Pancreas (tissue), 10 donors: ENCODE measurements around the gene CUX1. TPM values are rescaled to one million over a fixed set of nuclear protein-coding genes. Genes with fewer than 3 reads are reported as not detected.

Experiments
- ATAC-seq, 4 donors: fragments of 200-7000 bp; cut with Tn5 transposase; one replicate each; pipeline versions ENCODE4 v1.8.0 to v1.9.1; 2020; ENCODE audit warnings: mild to moderate bottlenecking in 4 of 4, moderate library complexity in 4 of 4
- DNase-seq, 6 donors: peaks; one replicate each; pipeline ENCODE4 v3.0.0-alpha.2; 2020
- FAIRE-seq: peaks from 2 replicates; lab custom pipeline; 2012; peaks lifted over from hg19 to GRCh38; lab: Jason Lieb, UNC
- H3K27ac ChIP-seq, 4 donors: fragments of 200-600 bp; sonication (generic); 1 replicate in 3 of 4; 2 replicates in 1 of 4; pipeline versions ENCODE4 v1.5.0 to v1.8.0; 2020
- H3K27me3 ChIP-seq, 4 donors: fragments of 200-600 bp; one replicate each; pipeline ENCODE4 v1.8.0; 2021
- H3K36me3 ChIP-seq, 3 donors: fragments of 200-600 bp; sonication (generic) in 1 of 3; one replicate each; pipeline versions ENCODE4 v1.5.0 to v1.8.0; 2020 to 2021
- H3K4me1 ChIP-seq, 3 donors: fragments of 200-600 bp; one replicate each; pipeline ENCODE4 v1.8.0; 2021
- H3K4me3 ChIP-seq, 4 donors: fragments of 200-600 bp; sonication (generic) in 2 of 4; one replicate each; pipeline versions ENCODE4 v1.5.0 to v1.8.0; 2020 to 2021
- H3K9me3 ChIP-seq, 4 donors: fragments of 200-600 bp; one replicate each; pipeline ENCODE4 v1.8.0; 2021
- CTCF ChIP-seq, 4 donors: fragments of 200-600 bp; sonication (generic) in 3 of 4; IDR thresholded peaks; one replicate each; pipeline versions ENCODE4 v1.5.0 to v1.8.0; 2021; ENCODE audit warnings: antibody characterized with exemption in 4 of 4
- WGBS, 2 donors: extraction: QIAGEN DNeasy Blood & Tissue Kit; methylation state at CpG; one replicate each; pipeline ENCODE4 v1.1.7; 2013; 5-methylcytosine and 5-hydroxymethylcytosine counted together
- intact Hi-C, 3 donors: fragments of 100-400 bp; cut with DNase I; formaldehyde crosslinking; loops; one replicate each; pipeline versions ENCODE4 v1.11.1 to v1.14.2; 2022
- polyA plus RNA-seq, 2 donors: library from polyadenylated mRNA; stranded (reverse); fragments of 200-250 nt; gene quantifications; one replicate each; pipeline ENCODE4 v1.2.3, GENCODE V29; 2013
- total RNA-seq, 6 donors: library from RNA; stranded (reverse); fragmentation: NEBNext Ultra II Directional in 4 of 6; extraction: Animal tissue kit (Norgen Biotek cat#: 25700) in 4 of 6; gene quantifications; one replicate each; pipeline versions ENCODE4 v1.2.1 to v1.2.4, GENCODE V29; 2021 to 2023
- donor health status: healthy with polysubstance abuse.
- donor health status: DM: no; HTN: no; CAD: no; lungs with moderate emphysema.
- donor health status: DM: no; HTN: no; CAD: no.
- donor health status: control.
- donor health status: control.
- donor health status: Bipolar disorder and iron deficiency.
- donor health status: DM: yes; HTN: yes; CAD: no.
- donor health status: DM: no; HTN: no; CAD: no.
- donor health status: DM: no; HTN: no; CAD: no.
- donor health status: DM: yes; HTN: yes; CAD: no.

The CUX1 gene
- total and polyA plus RNA-seq, 8 donors, result 18.9 to 61.2 (median 45.1) TPM

DNA sequence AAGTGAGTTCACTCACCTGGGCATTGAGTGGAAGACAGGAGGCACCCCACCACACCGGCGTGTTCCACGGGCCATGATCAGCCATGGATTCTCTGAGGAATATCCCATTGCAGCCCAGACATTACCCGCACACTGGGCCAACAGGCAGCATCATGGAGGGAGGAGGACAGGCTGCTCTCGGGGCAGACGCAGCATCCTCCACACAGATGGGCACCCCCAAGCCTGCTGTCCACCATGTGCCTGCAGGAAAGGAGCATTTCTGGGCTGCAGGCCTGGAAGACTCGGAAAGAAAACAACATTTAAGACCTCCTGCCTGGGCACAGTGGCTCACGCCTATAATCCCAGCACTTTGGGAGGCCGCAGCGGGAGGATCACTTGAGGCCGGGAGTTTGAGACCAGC lies 398.3 kb downstream of the CUX1 start:
- no peak overlapping the region for H3K27ac ChIP-seq
- H3K4me3 ChIP-seq, result no peak overlapping the region
- no peaks in the 10 kb centered on the region for H3K4me1 ChIP-seq
- H3K27me3 ChIP-seq, result no peaks in the 10 kb centered on the region
- DNase-seq (no peak), FAIRE-seq (no peak), ATAC-seq (no peak)
- intact Hi-C loops, result no loop called here
- no peak for TF ChIP-seq CTCF (IDR thresholded peaks at IDR 0.05)
- H3K9me3 ChIP-seq, result no peaks in the 10 kb centered on the region
- WGBS, 2 donors, result 91 to 96% methylated on average over 11 of the region's 11 CpGs
- H3K36me3 ChIP-seq, result no peaks in the 10 kb centered on the region

DNA sequence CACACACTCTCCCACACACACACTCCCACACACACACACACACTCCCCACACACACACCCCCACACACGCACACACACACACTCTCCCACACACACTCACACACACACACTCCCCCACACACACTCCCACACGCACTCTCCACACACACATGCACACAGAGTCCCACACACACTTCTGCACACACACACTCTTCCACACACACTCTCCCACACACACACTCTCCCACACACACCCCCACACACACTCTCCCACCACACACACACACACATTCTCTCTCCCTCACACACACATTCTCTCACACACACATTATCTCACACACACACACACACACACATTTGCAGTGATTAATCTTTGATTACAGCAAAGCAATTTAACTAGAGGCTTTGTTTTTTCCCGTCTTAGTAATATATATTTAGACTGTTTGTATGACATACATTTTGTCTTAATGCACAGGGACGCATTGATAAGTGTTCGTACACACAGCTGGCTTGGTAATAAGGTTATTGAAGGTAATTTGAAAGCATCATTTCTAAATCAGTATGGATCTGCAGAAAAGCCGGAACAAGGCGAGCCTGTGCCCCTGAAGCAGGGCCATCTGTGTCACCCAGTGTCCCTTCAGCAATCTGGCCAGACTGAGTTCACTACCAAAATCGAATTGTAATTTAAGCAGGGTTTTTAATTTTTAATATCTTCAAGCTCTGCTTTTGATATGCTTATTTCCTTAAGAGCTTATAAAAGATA lies 399.3 kb downstream of the CUX1 start:
- Histone ChIP-seq H3K27ac (no peak overlapping the region), H3K9me3 (no peaks in the 10 kb centered on the region), H3K27me3 (no peaks in the 10 kb centered on the region), H3K4me1 (no peaks in the 10 kb centered on the region), H3K36me3 (no peaks in the 10 kb centered on the region), H3K4me3 (no peak overlapping the region)
- WGBS, 2 donors, result 87 to 91% methylated on average over 8 of the region's 8 CpGs
- no peak for DNase-seq
- no peak for ATAC-seq
- TF ChIP-seq CTCF (IDR thresholded peaks at IDR 0.05), result no peak
- intact Hi-C loops, result no loop called here
- FAIRE-seq, result no peak

DNA sequence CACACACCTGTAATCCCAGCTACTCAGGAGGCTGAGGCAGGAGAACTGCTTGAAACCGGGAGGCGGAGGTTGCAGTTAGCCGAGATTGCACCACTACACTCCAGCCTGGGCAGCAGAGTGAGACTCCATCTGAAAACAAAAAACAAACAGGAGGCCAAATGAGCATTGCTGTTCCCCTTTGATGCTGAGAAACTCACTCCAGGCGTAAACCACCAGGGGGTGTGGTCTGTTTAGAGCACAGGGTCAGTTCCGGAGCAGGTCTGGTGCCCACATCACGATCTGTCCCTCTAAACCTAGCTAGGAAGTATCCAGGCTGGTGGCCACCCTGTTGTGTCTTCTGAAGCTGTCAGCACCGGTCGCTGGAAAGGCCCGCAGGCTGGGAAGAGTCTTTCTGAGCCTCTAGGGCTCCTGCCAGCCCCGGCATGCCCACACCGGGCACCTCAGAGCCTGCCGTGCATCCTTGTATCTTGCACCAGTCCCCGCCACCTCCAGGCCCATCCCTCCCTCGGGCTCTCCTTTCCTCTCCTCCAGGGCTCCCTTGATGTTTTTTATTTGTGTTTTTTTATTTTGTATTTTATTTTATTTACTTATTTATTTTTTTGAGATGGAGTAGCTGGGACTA lies 402.9 kb downstream of the CUX1 start:
- TF ChIP-seq CTCF (IDR thresholded peaks at IDR 0.05), result no peak
- Histone ChIP-seq H3K4me1 (peaks cover 4 to 8% (median 6%) of the 10 kb centered on the region in 3 donors), H3K4me3 (no peak overlapping the region), H3K27me3 (no peaks in the 10 kb centered on the region), H3K27ac (no peak overlapping the region), H3K36me3 (no peaks in the 10 kb centered on the region), H3K9me3 (no peaks in the 10 kb centered on the region)
- no peak for ATAC-seq
- 92 to 96% methylated on average over 14 of the region's 14 CpGs for WGBS, 2 donors
- no peak for DNase-seq
- intact Hi-C loops, result no loop called here
- FAIRE-seq, result no peak

GRCh38 chr7:102220960-102221800 lies 403.8 kb downstream of the CUX1 start:
- Histone ChIP-seq H3K4me1 (peaks cover 4 to 11% (median 6%) of the 10 kb centered on the region in 3 donors), H3K27ac (no peak overlapping the region), H3K9me3 (no peaks in the 10 kb centered on the region), H3K27me3 (no peaks in the 10 kb centered on the region), H3K4me3 (no peak overlapping the region), H3K36me3 (no peaks in the 10 kb centered on the region)
- no peak for TF ChIP-seq CTCF (IDR thresholded peaks at IDR 0.05)
- WGBS, 2 donors, result 87 to 88% methylated on average over 20 of the region's 20 CpGs
- no peak for ATAC-seq
- FAIRE-seq, result no peak
- DNase-seq, result no peak
- intact Hi-C loops, result no loop called here
